Liver (tissue), 9 donors: ENCODE data around the gene UFC1. TPM values are rescaled to one million over a fixed set of nuclear protein-coding genes. Genes with fewer than 3 reads are reported as not detected.
A peak's percentile ranks its signal among the peaks of the same experiment; 100 is the strongest.

Source experiments
- DNase-seq: peaks from one replicate; pipeline ENCODE4 v3.0.0-alpha.2; 2017; ENCODE audit warnings: low spot score
- H3K27ac ChIP-seq, 2 donors: one replicate each; pipeline ENCODE4 v1.7.0; 2013; ENCODE audit warnings: inconsistent platforms in 2 of 2, low read length in 2 of 2, control low read depth in 1 of 2, low read depth in 1 of 2, mild to moderate bottlenecking in 1 of 2
- H3K27me3 ChIP-seq, 4 donors: one replicate each; pipeline versions ENCODE4 v1.6.1 to v1.7.0; 2013; ENCODE audit warnings: low read length in 3 of 4, inconsistent platforms in 1 of 4, mild to moderate bottlenecking in 1 of 4, moderate library complexity in 1 of 4; ENCODE audit not compliant: control insufficient read depth in 4 of 4, insufficient read depth in 4 of 4
- H3K36me3 ChIP-seq, 4 donors: one replicate each; pipeline versions ENCODE4 v1.6.1 to v1.7.0; 2013; ENCODE audit warnings: low read length in 3 of 4, mild to moderate bottlenecking in 3 of 4, low read depth in 1 of 4, moderate library complexity in 1 of 4; ENCODE audit not compliant: control insufficient read depth in 4 of 4, insufficient read depth in 3 of 4
- H3K4me1 ChIP-seq, 4 donors: one replicate each; pipeline versions ENCODE4 v1.6.1 to v1.7.0; 2013; ENCODE audit warnings: low read length in 3 of 4, mild to moderate bottlenecking in 3 of 4, moderate library complexity in 1 of 4; ENCODE audit not compliant: control insufficient read depth in 4 of 4, insufficient read depth in 4 of 4
- H3K4me3 ChIP-seq, 3 donors: one replicate each; pipeline versions ENCODE4 v1.6.1 to v1.7.0; 2013; ENCODE audit warnings: low read length in 3 of 3, control low read depth in 1 of 3, low read depth in 1 of 3, mild to moderate bottlenecking in 1 of 3
- H3K9ac ChIP-seq, 2 donors: one replicate each; pipeline ENCODE4 v1.7.0; 2013; ENCODE audit warnings: low read length in 2 of 2, mild to moderate bottlenecking in 2 of 2, moderate library complexity in 2 of 2, control low read depth in 1 of 2, low read depth in 1 of 2
- H3K9me3 ChIP-seq, 4 donors: one replicate each; pipeline versions ENCODE4 v1.6.1 to v1.7.0; 2013; ENCODE audit warnings: low read length in 3 of 4; ENCODE audit not compliant: control insufficient read depth in 4 of 4
- EGR1 ChIP-seq, 2 donors: IDR thresholded peaks; 2 replicates each; pipeline ENCODE4 v1.6.1; 2016 to 2018; ENCODE audit warnings: antibody characterized with exemption in 2 of 2, low read depth in 2 of 2
- FOXA1 ChIP-seq: IDR thresholded peaks from 2 replicates; pipeline ENCODE4 v1.6.1; 2016; ENCODE audit warnings: antibody characterized with exemption
- GABPA ChIP-seq, 2 donors: IDR thresholded peaks in 1 of 2; conservative IDR thresholded peaks in 1 of 2; 2 replicates each; pipeline ENCODE4 v1.6.1; 2016; ENCODE audit warnings: antibody characterized with exemption in 2 of 2, mild to moderate bottlenecking in 1 of 2, moderate library complexity in 1 of 2
- HNF4A ChIP-seq, 2 donors: conservative IDR thresholded peaks; 2 replicates each; pipeline ENCODE4 v1.6.1; 2016; ENCODE audit warnings: antibody characterized with exemption in 2 of 2, mild to moderate bottlenecking in 2 of 2
- HNF4G ChIP-seq: IDR thresholded peaks from 2 replicates; pipeline ENCODE4 v1.6.1; 2016; ENCODE audit warnings: antibody characterized with exemption
- JUND ChIP-seq, 2 donors: IDR thresholded peaks; 2 replicates each; pipeline ENCODE4 v1.6.1; 2016; ENCODE audit warnings: antibody characterized with exemption in 2 of 2
- NR2F2 ChIP-seq: IDR thresholded peaks from 2 replicates; pipeline ENCODE4 v1.6.1; 2016; ENCODE audit warnings: antibody characterized with exemption
- RAD21 ChIP-seq, 2 donors: IDR thresholded peaks; 2 replicates each; pipeline ENCODE4 v1.6.1; 2016; ENCODE audit warnings: antibody characterized with exemption in 2 of 2, mild to moderate bottlenecking in 2 of 2
- REST ChIP-seq: IDR thresholded peaks from 2 replicates; pipeline ENCODE4 v1.6.1; 2016; ENCODE audit warnings: antibody characterized with exemption, mild to moderate bottlenecking
- ZBTB33 ChIP-seq: IDR thresholded peaks from 2 replicates; pipeline ENCODE4 v1.6.1; 2016; ENCODE audit warnings: antibody characterized with exemption
- WGBS: extraction: QIAGEN DNeasy Blood & Tissue Kit; methylation state at CpG from one replicate; pipeline ENCODE4 v1.1.7; 2013; 5-methylcytosine and 5-hydroxymethylcytosine counted together
- polyA plus RNA-seq, 2 donors: library from polyadenylated mRNA; stranded (reverse) in 1 of 2; unstranded in 1 of 2; fragments of 200-250 nt in 1 of 2; fragments of >200 nt in 1 of 2; fragmentation: Nextera tagmentation in 1 of 2; extraction: Ambion mirVana in 1 of 2; gene quantifications; one replicate each; pipeline versions ENCODE4 v1.2.1 to v1.2.3, GENCODE V29; 2013 to 2015
- total RNA-seq, 2 donors: library from RNA; depleted of rRNA; stranded (reverse); fragments of >200 nt; gene quantifications; one replicate each; pipeline ENCODE4 v1.2.3, GENCODE V29; 2014
- donor health status: healthy.
- donor health status: healthy.
- donor health status: healthy.
- donor health status: healthy.
- donor health status: healthy.

UFC1 gene
- total and polyA plus RNA-seq, 4 donors, result 34.2 to 47.5 (median 43.3) TPM

GRCh38 chr1:161198897-161199431 lies 45.2 kb downstream of the UFC1 start, which contains the start of gene ADAMTS4:
Gene ADAMTS4, minus strand, starts transcription at chr1:161199054. Its CDS starts 427 bp downstream, at chr1:161198627.
- Histone ChIP-seq H3K4me1 (peaks cover 8 to 30% (median 22%) of the 10 kb centered on the region in 4 donors), H3K9me3 (no peaks in the 10 kb centered on the region), H3K36me3 (peaks cover 0 to 3% (median 0%) of the 10 kb centered on the region in 4 donors), H3K9ac (peak within 1 kb of the TSS in 1 of 2 donors; percentile 0), H3K27ac (peak within 1 kb of the TSS; percentile 83 to 95), H3K4me3 (peak within 1 kb of the TSS; percentile 2 to 29 (median 21)), H3K27me3 (no peaks in the 10 kb centered on the region)
- WGBS, result 79% methylated on average over 11 of the region's 11 CpGs
- no peak for DNase-seq
- TF ChIP-seq RAD21 (IDR thresholded peaks at IDR 0.05), result no peak
- no peak for TF ChIP-seq GABPA (IDR thresholded peaks at IDR 0.05 in 1 of 2, conservative IDR thresholded peaks at IDR 0.05 in 1 of 2)
- no peak for TF ChIP-seq HNF4A (conservative IDR thresholded peaks at IDR 0.05)
- no peak for TF ChIP-seq ZBTB33
- no peak for TF ChIP-seq HNF4G
- no peak for TF ChIP-seq EGR1 (IDR thresholded peaks at IDR 0.05; ENCODE audit: low read depth in 2 of 2)
- no peak for TF ChIP-seq JUND (IDR thresholded peaks at IDR 0.05)

GRCh38 chr1:161199506-161200139 lies 45.8 kb downstream of the UFC1 start:
- Histone ChIP-seq H3K4me3 (no peak overlapping the region), H3K4me1 (peaks cover 8 to 28% (median 20%) of the 10 kb centered on the region in 4 donors), H3K9ac (no peak overlapping the region), H3K27me3 (no peaks in the 10 kb centered on the region), H3K9me3 (no peaks in the 10 kb centered on the region), H3K27ac (peak overlapping the region; percentile 83 to 95), H3K36me3 (peaks cover 0 to 8% (median 3%) of the 10 kb centered on the region in 4 donors)
- no peak for DNase-seq
- WGBS, result 69% methylated on average over 5 of the region's 5 CpGs
- no peak for TF ChIP-seq FOXA1

GRCh38 chr1:161200421-161200991 lies 46.7 kb downstream of the UFC1 start:
- peaks cover 8 to 24% (median 18%) of the 10 kb centered on the region in 4 donors for H3K4me1 ChIP-seq
- no peak overlapping the region for H3K9ac ChIP-seq
- no peaks in the 10 kb centered on the region for H3K27me3 ChIP-seq
- no peaks in the 10 kb centered on the region for H3K9me3 ChIP-seq
- H3K27ac ChIP-seq, result peak overlapping the region; percentile 83 to 95
- peak; percentile 83 for TF ChIP-seq NR2F2
- TF ChIP-seq FOXA1, result no peak
- no peak for TF ChIP-seq REST
- no peak for TF ChIP-seq GABPA (IDR thresholded peaks at IDR 0.05 in 1 of 2, conservative IDR thresholded peaks at IDR 0.05 in 1 of 2)
- H3K36me3 ChIP-seq, result peaks cover 0 to 14% (median 3%) of the 10 kb centered on the region in 4 donors
- H3K4me3 ChIP-seq, result no peak overlapping the region
- WGBS, result 76% methylated on average over 5 of the region's 5 CpGs
- DNase-seq, result no peak
